ENCODE data around the gene CLASP2.

GRCh38 chr3:33592999-33593398 lies 125.1 kb downstream of the CLASP2 start:
- TF ChIP-seq POLR2A (IDR thresholded peaks at IDR 0.05; ENCODE audit: low read depth, low read length), result no peak
- TF ChIP-seq, protein P1, sequence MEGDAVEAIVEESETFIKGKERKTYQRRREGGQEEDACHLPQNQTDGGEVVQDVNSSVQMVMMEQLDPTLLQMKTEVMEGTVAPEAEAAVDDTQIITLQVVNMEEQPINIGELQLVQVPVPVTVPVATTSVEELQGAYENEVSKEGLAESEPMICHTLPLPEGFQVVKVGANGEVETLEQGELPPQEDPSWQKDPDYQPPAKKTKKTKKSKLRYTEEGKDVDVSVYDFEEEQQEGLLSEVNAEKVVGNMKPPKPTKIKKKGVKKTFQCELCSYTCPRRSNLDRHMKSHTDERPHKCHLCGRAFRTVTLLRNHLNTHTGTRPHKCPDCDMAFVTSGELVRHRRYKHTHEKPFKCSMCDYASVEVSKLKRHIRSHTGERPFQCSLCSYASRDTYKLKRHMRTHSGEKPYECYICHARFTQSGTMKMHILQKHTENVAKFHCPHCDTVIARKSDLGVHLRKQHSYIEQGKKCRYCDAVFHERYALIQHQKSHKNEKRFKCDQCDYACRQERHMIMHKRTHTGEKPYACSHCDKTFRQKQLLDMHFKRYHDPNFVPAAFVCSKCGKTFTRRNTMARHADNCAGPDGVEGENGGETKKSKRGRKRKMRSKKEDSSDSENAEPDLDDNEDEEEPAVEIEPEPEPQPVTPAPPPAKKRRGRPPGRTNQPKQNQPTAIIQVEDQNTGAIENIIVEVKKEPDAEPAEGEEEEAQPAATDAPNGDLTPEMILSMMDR (conservative IDR thresholded peaks at IDR 0.05; ENCODE audit: low read depth, low read length), result no peak
- no peak for TF ChIP-seq MXI1 (IDR thresholded peaks at IDR 0.05; ENCODE audit: borderline replicate concordance, low read depth, low read length)
- no peak for TF ChIP-seq CEBPB (IDR thresholded peaks at IDR 0.05; ENCODE audit: low read depth, low read length)
- no peak for TF ChIP-seq CHD1 (IDR thresholded peaks at IDR 0.05; ENCODE audit: low read depth, low read length)
- TF ChIP-seq MAFK (IDR thresholded peaks at IDR 0.05; ENCODE audit: low read depth, low read length), result no peak
- no peak for TF ChIP-seq RCOR1 (IDR thresholded peaks at IDR 0.05; ENCODE audit: insufficient replicate concordance, low read length)
- no peak for TF ChIP-seq ELK1 (IDR thresholded peaks at IDR 0.05; ENCODE audit: borderline replicate concordance, low read depth, low read length)
- TF ChIP-seq BHLHE40 (IDR thresholded peaks at IDR 0.05; ENCODE audit: low read depth, low read length), result no peak
- TF ChIP-seq FOS (IDR thresholded peaks at IDR 0.05; ENCODE audit: low read depth, low read length), result no peak
- no peak for TF ChIP-seq RAD21 (IDR thresholded peaks at IDR 0.05; ENCODE audit: low read length)
- TF ChIP-seq RFX5 (IDR thresholded peaks at IDR 0.05; ENCODE audit: low read depth, low read length), result no peak

Measured in IMR-90 (cell line).